Measurements from ENCODE around the gene CABCOCO1. TPM values are rescaled to one million over a fixed set of nuclear protein-coding genes. Genes with fewer than 3 reads are reported as not detected.

The CABCOCO1 gene
- polyA plus RNA-seq, 1 of the 3 experiments (the other 2 are of a cell fraction): 0.71 TPM

GRCh38 chr10:61702584-61702983, 39.9 kb downstream of the CABCOCO1 start:
- TF ChIP-seq NRF1 (IDR thresholded peaks at IDR 0.05; ENCODE audit: low read depth, low read length) (no peak), USF1 (IDR thresholded peaks at IDR 0.05; ENCODE audit: borderline replicate concordance, low read depth) (no peak), IRF3 (IDR thresholded peaks at IDR 0.05; ENCODE audit: low read depth, low read length) (no peak), GABPA (IDR thresholded peaks at IDR 0.05; ENCODE audit: low read depth) (no peak), ZBTB33 (IDR thresholded peaks at IDR 0.05; ENCODE audit: borderline replicate concordance, low read depth) (no peak), CHD2 (IDR thresholded peaks at IDR 0.05; ENCODE audit: low read length, partially characterized antibody) (no peak), SMC3 (IDR thresholded peaks at IDR 0.05; ENCODE audit: low read depth, low read length) (no peak), GATA2 (CRISPR knock-in tag; IDR thresholded peaks at IDR 0.05) (no peak), RXRA (IDR thresholded peaks at IDR 0.05; ENCODE audit: borderline replicate concordance, low read depth) (no peak), REST (IDR thresholded peaks at IDR 0.05; ENCODE audit: low read depth, low read length) (no peak), RCOR1 (IDR thresholded peaks at IDR 0.05; ENCODE audit: low read length) (no peak), USF2 (IDR thresholded peaks at IDR 0.05; ENCODE audit: borderline replicate concordance, low read depth, low read length) (no peak), PBX3 (IDR thresholded peaks at IDR 0.05) (no peak), FOXJ3 (CRISPR knock-in tag; IDR thresholded peaks at IDR 0.05) (no peak), EZH2phosphoT487 (IDR thresholded peaks at IDR 0.05; ENCODE audit: borderline replicate concordance, low read depth) (no peak), RAD21 (IDR thresholded peaks at IDR 0.05; ENCODE audit: low read length) (no peak)
- Histone ChIP-seq H3K4me3 (ENCODE audit: low read depth in 2 of 2, low read length in 1 of 2) (no peak overlapping the region), H3K4me1 (ENCODE audit: control insufficient read depth in 1 of 2, insufficient read depth in 2 of 2, low read depth in 1 of 2, low read length in 1 of 2) (peaks cover 0 to 4% of the 10 kb centered on the region in 2 experiments; a peak in 1 of 4 replicates), H3K27ac (ENCODE audit: low read depth in 2 of 2, low read length in 1 of 2) (no peak overlapping the region), H3K79me2 (ENCODE audit: insufficient read depth) (no peaks in the 10 kb centered on the region), H3K9ac (no peak overlapping the region), H2AFZ (ENCODE audit: low read depth) (no peak overlapping the region), H3F3A (replicated peaks; ENCODE audit: insufficient read depth) (no peaks in the 10 kb centered on the region), H3K27me3 (ENCODE audit: insufficient read depth) (no peaks in the 10 kb centered on the region), H3K4me2 (no peak overlapping the region), H3K9me2 (no peaks in the 10 kb centered on the region), H3K36me3 (replicated peaks in 1 of 2; ENCODE audit: control insufficient read depth in 1 of 2, insufficient read depth in 2 of 2, low read length in 1 of 2) (no peaks in the 10 kb centered on the region), H3K9me3 (0 out of 2 replicates have a peak, but pooled peaks cover 3% of the 10 kb centered on the region), H4K20me1 (ENCODE audit: insufficient read depth) (no peaks in the 10 kb centered on the region)
- 87% methylated on average over 2 of the region's 2 CpGs for WGBS (ENCODE audit: low lambda C conversion rate)
- DNase-seq: no peak
- CTCF ChIA-PET: interaction anchor here (0.6 kb wide), 1 partner anchor 20 kb away, joined by 3 read pairs; no protein-coding TSS in a partner anchor
- POLR2A ChIA-PET: no interaction called here
